Ecto neural progenitor cell (in vitro differentiated cells): ENCODE data around the gene APC2.

Source experiments
- DNase-seq: peaks from one replicate; pipeline ENCODE4 v3.0.0-alpha.2; 2018; ENCODE audit warnings: low spot score

Gene APC2

GRCh38 chr19:1447944-1448343 is 2.0 kb upstream of the APC2 start:
- no peak for DNase-seq

- no peak for DNase-seq
Measured at GRCh38 chr19:1450735-1451731, 1.1 kb downstream of the APC2 start.

GRCh38 chr19:1451916-1452801 is 2.2 kb downstream of the APC2 start:
- DNase-seq = peak; percentile 80

GRCh38 chr19:1452802-1453524 is 3.0 kb downstream of the APC2 start:
- DNase-seq = no peak

GRCh38 chr19:1453525-1454364 is 3.8 kb downstream of the APC2 start:
- peak; percentile 72 for DNase-seq

GRCh38 chr19:1455002-1455335 is 5.0 kb downstream of the APC2 start:
- no peak for DNase-seq

GRCh38 chr19:1455336-1456120 is 5.6 kb downstream of the APC2 start:
- DNase-seq = peak; percentile 88

GRCh38 chr19:1456121-1456900 is 6.4 kb downstream of the APC2 start:
- no peak for DNase-seq

GRCh38 chr19:1457031-1457739 is 7.3 kb downstream of the APC2 start:
- no peak for DNase-seq

GRCh38 chr19:1457892-1458291 is 8.0 kb downstream of the APC2 start:
- DNase-seq = no peak

GRCh38 chr19:1459479-1459878 is 9.6 kb downstream of the APC2 start:
- no peak for DNase-seq

- no peak for DNase-seq
Measured at GRCh38 chr19:1460033-1460995, 10.4 kb downstream of the APC2 start.

GRCh38 chr19:1461862-1462261 is 11.9 kb downstream of the APC2 start:
- no peak for DNase-seq

GRCh38 chr19:1465191-1466016 is 15.5 kb downstream of the APC2 start:
- peak; percentile 68 for DNase-seq

GRCh38 chr19:1466018-1466460 is 16.1 kb downstream of the APC2 start:
- DNase-seq = no peak

- DNase-seq = no peak
Measured at GRCh38 chr19:1466461-1467214, 16.7 kb downstream of the APC2 start.
